Myocyte (in vitro differentiated cells): ENCODE results near the gene LHFPL6. TPM values are rescaled to one million over a fixed set of nuclear protein-coding genes. Genes with fewer than 3 reads are reported as not detected.

Experiments used
- DNase-seq: peaks from one replicate; pipeline ENCODE4 v3.0.0-alpha.2; 2012; ENCODE audit warnings: low read depth
- total RNA-seq: library from RNA; depleted of rRNA; stranded (reverse); fragments of >200 nt; gene quantifications from 2 replicates; pipeline ENCODE4 v1.2.3, GENCODE V29; 2014

The LHFPL6 gene
- total RNA-seq, 1 donor from 2014 or later = 12.5 TPM

- DNase-seq = peak; percentile 28
Observed at GRCh38 chr13:39417131-39417530, 185.9 kb downstream of the LHFPL6 start.

- DNase-seq = peak; percentile 60
Observed at GRCh38 chr13:39415008-39415802, 187.8 kb downstream of the LHFPL6 start.

- DNase-seq = no peak
Observed at GRCh38 chr13:39414339-39414738, 188.7 kb downstream of the LHFPL6 start.

GRCh38 chr13:39411511-39411910 lies 191.5 kb downstream of the LHFPL6 start:
- no peak for DNase-seq

GRCh38 chr13:39410964-39411363 lies 192.0 kb downstream of the LHFPL6 start:
- DNase-seq = no peak

GRCh38 chr13:39410096-39410901 lies 192.7 kb downstream of the LHFPL6 start:
- peak; percentile 17 for DNase-seq

- no peak for DNase-seq
Observed at GRCh38 chr13:39408512-39408911, 194.5 kb downstream of the LHFPL6 start.

- DNase-seq = no peak
Observed at GRCh38 chr13:39407786-39408185, 195.2 kb downstream of the LHFPL6 start.

- DNase-seq = no peak
Observed at GRCh38 chr13:39407138-39407537, 195.9 kb downstream of the LHFPL6 start.

- no peak for DNase-seq
Observed at GRCh38 chr13:39406688-39407087, 196.3 kb downstream of the LHFPL6 start.

GRCh38 chr13:39405596-39406205 lies 197.3 kb downstream of the LHFPL6 start:
- no peak for DNase-seq

- no peak for DNase-seq
Observed at GRCh38 chr13:39405107-39405506, 197.9 kb downstream of the LHFPL6 start.

- no peak for DNase-seq
Observed at GRCh38 chr13:39403106-39403505, 199.9 kb downstream of the LHFPL6 start.

- no peak for DNase-seq
Observed at GRCh38 chr13:39402221-39402970, 200.6 kb downstream of the LHFPL6 start.

GRCh38 chr13:39401756-39402155 lies 201.2 kb downstream of the LHFPL6 start:
- DNase-seq = no peak

GRCh38 chr13:39401046-39401705 lies 201.8 kb downstream of the LHFPL6 start:
- no peak for DNase-seq

GRCh38 chr13:39399102-39399501 lies 203.9 kb downstream of the LHFPL6 start:
- DNase-seq = no peak

- no peak for DNase-seq
Observed at GRCh38 chr13:39397896-39398265, 205.1 kb downstream of the LHFPL6 start.

- no peak for DNase-seq
Observed at GRCh38 chr13:39397226-39397895, 205.6 kb downstream of the LHFPL6 start.
